Stimulated activated naive CD8-positive, alpha-beta T cell treated with anti-CD3 and anti-CD28 coated beads, Interleukin-15, amount 100 ng/mL, for 72 hours (primary cell): ENCODE measurements around the gene CUX1.
A peak's percentile ranks its signal among the peaks of the same experiment; 100 is the strongest.

Experiments used
- ATAC-seq: fragments of 150-1000 bp; cut with Tn5 transposase; 2 replicates; pipeline ENCODE4 v1.10.0; 2021; ENCODE audit warnings: mild to moderate bottlenecking, moderate library complexity
- DNase-seq, 2 donors: peaks; one replicate each; pipeline ENCODE4 v3.0.0; 2021 to 2022
- H3K27ac Mint-ChIP-seq, 2 donors: one replicate each; pipeline ENCODE4 v1.8.0; 2022; ENCODE audit warnings: mild to moderate bottlenecking in 2 of 2, mixed read lengths in 2 of 2, moderate library complexity in 2 of 2
- H3K27me3 Mint-ChIP-seq: one replicate; pipeline ENCODE4 v1.8.0; 2022; ENCODE audit warnings: mixed read lengths
- H3K4me1 Mint-ChIP-seq: one replicate; pipeline ENCODE4 v1.8.0; 2022; ENCODE audit warnings: mild to moderate bottlenecking, mixed read lengths
- H3K4me3 Mint-ChIP-seq, 2 donors: one replicate each; pipeline ENCODE4 v1.8.0; 2022; ENCODE audit warnings: mild to moderate bottlenecking in 2 of 2, mixed read lengths in 2 of 2, moderate library complexity in 1 of 2
- H3K9me3 Mint-ChIP-seq, 2 donors: one replicate each; pipeline ENCODE4 v1.8.0; 2022; ENCODE audit warnings: mixed read lengths in 2 of 2

CUX1 gene

GRCh38 chr7:102279537-102280400 is 462.3 kb downstream of the CUX1 start:
- H3K4me3 Mint-ChIP-seq, result no peak overlapping the region

GRCh38 chr7:102280521-102280920 is 463.1 kb downstream of the CUX1 start:
- peaks cover 28% of the 10 kb centered on the region for H3K4me1 Mint-ChIP-seq
- H3K27me3 Mint-ChIP-seq, result peaks cover 12% of the 10 kb centered on the region
- no peaks in the 10 kb centered on the region for H3K9me3 Mint-ChIP-seq
- no peak for DNase-seq
- no peak for ATAC-seq
- no peak overlapping the region for H3K4me3 Mint-ChIP-seq
- H3K27ac Mint-ChIP-seq, result peak overlapping the region in 1 of 2 donors; percentile 12

More at GRCh38 chr7:102279537-102280400, 462.3 kb downstream of the CUX1 start:
- H3K27me3 Mint-ChIP-seq, result peaks cover 4% of the 10 kb centered on the region
- peaks cover 21% of the 10 kb centered on the region for H3K4me1 Mint-ChIP-seq
- no peaks in the 10 kb centered on the region for H3K9me3 Mint-ChIP-seq
- ATAC-seq (peak; percentile 86), DNase-seq (peak; percentile 62 to 63)
- H3K27ac Mint-ChIP-seq, result no peak overlapping the region

GRCh38 chr7:102281785-102282184 is 464.4 kb downstream of the CUX1 start:
- no peak overlapping the region for H3K27ac Mint-ChIP-seq
- peaks cover 14% of the 10 kb centered on the region for H3K27me3 Mint-ChIP-seq
- H3K9me3 Mint-ChIP-seq, result no peaks in the 10 kb centered on the region
- DNase-seq (no peak), ATAC-seq (no peak)
- no peak overlapping the region for H3K4me3 Mint-ChIP-seq
- peaks cover 32% of the 10 kb centered on the region for H3K4me1 Mint-ChIP-seq

- Mint-ChIP-seq H3K27me3 (peaks cover 14% of the 10 kb centered on the region), H3K9me3 (no peaks in the 10 kb centered on the region), H3K4me1 (peaks cover 32% of the 10 kb centered on the region), H3K27ac (no peak overlapping the region), H3K4me3 (no peak overlapping the region)
- DNase-seq (no peak), ATAC-seq (no peak)
Observed at GRCh38 chr7:102282465-102283362, 465.3 kb downstream of the CUX1 start.

GRCh38 chr7:102283477-102284189 is 466.2 kb downstream of the CUX1 start:
- Mint-ChIP-seq H3K27ac (no peak overlapping the region), H3K27me3 (peaks cover 20% of the 10 kb centered on the region), H3K9me3 (no peaks in the 10 kb centered on the region), H3K4me3 (peak overlapping the region in 1 of 2 donors; percentile 18), H3K4me1 (peaks cover 41% of the 10 kb centered on the region)
- ATAC-seq, result no peak
- no peak for DNase-seq

GRCh38 chr7:102284399-102284798 is 467.0 kb downstream of the CUX1 start:
- DNase-seq, result no peak
- peak overlapping the region; percentile 23 to 57 for H3K4me3 Mint-ChIP-seq

GRCh38 chr7:102284891-102285539 is 467.6 kb downstream of the CUX1 start:
- no peak for ATAC-seq
- no peak for DNase-seq
- peak overlapping the region; percentile 23 to 57 for H3K4me3 Mint-ChIP-seq
- no peaks in the 10 kb centered on the region for H3K9me3 Mint-ChIP-seq
- no peak overlapping the region for H3K27ac Mint-ChIP-seq
- peaks cover 41% of the 10 kb centered on the region for H3K4me1 Mint-ChIP-seq
- peaks cover 32% of the 10 kb centered on the region for H3K27me3 Mint-ChIP-seq

More at GRCh38 chr7:102284399-102284798, 467.0 kb downstream of the CUX1 start:
- Mint-ChIP-seq H3K27me3 (peaks cover 28% of the 10 kb centered on the region), H3K9me3 (no peaks in the 10 kb centered on the region), H3K27ac (no peak overlapping the region), H3K4me1 (peaks cover 44% of the 10 kb centered on the region)
- ATAC-seq, result no peak

- peaks cover 47% of the 10 kb centered on the region for H3K4me1 Mint-ChIP-seq
- DNase-seq (no peak), ATAC-seq (peak; percentile 41)
- peak overlapping the region; percentile 61 to 79 for H3K4me3 Mint-ChIP-seq
- no peaks in the 10 kb centered on the region for H3K9me3 Mint-ChIP-seq
- H3K27ac Mint-ChIP-seq, result no peak overlapping the region
- H3K27me3 Mint-ChIP-seq, result peaks cover 32% of the 10 kb centered on the region
Observed at GRCh38 chr7:102285540-102286236, 468.3 kb downstream of the CUX1 start.

GRCh38 chr7:102286237-102287110 is 469.0 kb downstream of the CUX1 start, which contains the start of gene SH2B2:
Gene SH2B2 (plus strand): TSS chr7:102286868. CDS start chr7:102300551, 13,683 bp downstream.
- Mint-ChIP-seq H3K4me1 (peaks cover 55% of the 10 kb centered on the region), H3K27ac (no peak within 1 kb of the TSS)

GRCh38 chr7:102287111-102287980 is 469.9 kb downstream of the CUX1 start:
- peaks cover 62% of the 10 kb centered on the region for H3K4me1 Mint-ChIP-seq
- H3K4me3 Mint-ChIP-seq, result peak overlapping the region; percentile 45 to 66
- DNase-seq, result peak in 1 of 2 donors; percentile 44
- no peaks in the 10 kb centered on the region for H3K9me3 Mint-ChIP-seq
- peaks cover 32% of the 10 kb centered on the region for H3K27me3 Mint-ChIP-seq
- peak; percentile 30 for ATAC-seq
- no peak overlapping the region for H3K27ac Mint-ChIP-seq

More at GRCh38 chr7:102286237-102287110, 469.0 kb downstream of the CUX1 start, which contains the start of gene SH2B2:
- H3K9me3 Mint-ChIP-seq, result no peaks in the 10 kb centered on the region
- H3K4me3 Mint-ChIP-seq, result peak within 1 kb of the TSS; percentile 61 to 79
- H3K27me3 Mint-ChIP-seq, result peaks cover 32% of the 10 kb centered on the region
- ATAC-seq, result peak; percentile 31
- DNase-seq, result peak; percentile 41 to 55

- Mint-ChIP-seq H3K9me3 (no peaks in the 10 kb centered on the region), H3K27ac (no peak overlapping the region), H3K4me3 (peak overlapping the region; percentile 42 to 66)
Observed at GRCh38 chr7:102287981-102288278, 470.5 kb downstream of the CUX1 start.

GRCh38 chr7:102288285-102288930 is 471.0 kb downstream of the CUX1 start:
- Mint-ChIP-seq H3K4me1 (peaks cover 62% of the 10 kb centered on the region), H3K27ac (no peak overlapping the region), H3K4me3 (peak overlapping the region in 1 of 2 donors; percentile 66), H3K9me3 (no peaks in the 10 kb centered on the region), H3K27me3 (peaks cover 32% of the 10 kb centered on the region)
- ATAC-seq (no peak), DNase-seq (no peak)

More at GRCh38 chr7:102287981-102288278, 470.5 kb downstream of the CUX1 start:
- peaks cover 32% of the 10 kb centered on the region for H3K27me3 Mint-ChIP-seq
- ATAC-seq, result no peak
- DNase-seq, result no peak
- peaks cover 62% of the 10 kb centered on the region for H3K4me1 Mint-ChIP-seq
